NT2/D1 (cell line): ENCODE measurements around the gene ZNF438.

ENCODE experiments used
- SUZ12 ChIP-seq: IDR thresholded peaks from 2 replicates; pipeline ENCODE4 v1.6.1; 2011; ENCODE audit not compliant: insufficient read length, insufficient read depth; ENCODE audit errors: extremely low read depth
- ZNF274 ChIP-seq: IDR thresholded peaks from 2 replicates; pipeline ENCODE4 v1.6.1; 2011; ENCODE audit warnings: mild to moderate bottlenecking, low read depth, low read length

GRCh38 chr10:30800368-30800767 is 231.3 kb downstream of the ZNF438 start:
- TF ChIP-seq ZNF274 (no peak), SUZ12 (no peak)
